Neural crest cell (in vitro differentiated cells): Measurements from ENCODE around the gene RRM2. TPM values are rescaled to one million over a fixed set of nuclear protein-coding genes. Genes with fewer than 3 reads are reported as not detected.

Source experiments
- DNase-seq: peaks from one replicate; pipeline ENCODE4 v3.0.0; 2021; ENCODE audit warnings: low read depth, mixed read lengths, low spot score
- H3K27ac Mint-ChIP-seq: one replicate; pipeline ENCODE4 v1.8.0; 2021; ENCODE audit warnings: mild to moderate bottlenecking, mixed read lengths; ENCODE audit not compliant: unreplicated experiment
- H3K27me3 Mint-ChIP-seq: 2 replicates; pipeline ENCODE4 v1.8.0; 2021; ENCODE audit warnings: low read depth, mild to moderate bottlenecking, mixed read lengths
- H3K36me3 Mint-ChIP-seq: 2 replicates; pipeline ENCODE4 v1.8.0; 2021; ENCODE audit warnings: low read depth, mild to moderate bottlenecking, mixed read lengths
- H3K4me1 Mint-ChIP-seq: 2 replicates; pipeline ENCODE4 v1.8.0; 2021; ENCODE audit warnings: mixed read lengths
- H3K4me3 Mint-ChIP-seq: one replicate; pipeline ENCODE4 v1.8.0; 2021; ENCODE audit warnings: mild to moderate bottlenecking, mixed read lengths
- H3K9me3 Mint-ChIP-seq: 2 replicates; pipeline ENCODE4 v1.8.0; 2021; ENCODE audit warnings: mixed read lengths
- total RNA-seq: library from RNA; stranded (reverse); gene quantifications from 2 replicates; pipeline ENCODE4 v1.2.1, GENCODE V29; 2021
- TF ChIP-seq, protein P1 (sequence below): fragments of 200-600 bp; sonication (generic); conservative IDR thresholded peaks from 2 replicates; pipeline ENCODE4 v1.5.0; 2021; ENCODE audit warnings: antibody characterized with exemption, mild to moderate bottlenecking

RRM2 gene
- total RNA-seq, 1 donor from 2014 or later = 210 TPM

DNA sequence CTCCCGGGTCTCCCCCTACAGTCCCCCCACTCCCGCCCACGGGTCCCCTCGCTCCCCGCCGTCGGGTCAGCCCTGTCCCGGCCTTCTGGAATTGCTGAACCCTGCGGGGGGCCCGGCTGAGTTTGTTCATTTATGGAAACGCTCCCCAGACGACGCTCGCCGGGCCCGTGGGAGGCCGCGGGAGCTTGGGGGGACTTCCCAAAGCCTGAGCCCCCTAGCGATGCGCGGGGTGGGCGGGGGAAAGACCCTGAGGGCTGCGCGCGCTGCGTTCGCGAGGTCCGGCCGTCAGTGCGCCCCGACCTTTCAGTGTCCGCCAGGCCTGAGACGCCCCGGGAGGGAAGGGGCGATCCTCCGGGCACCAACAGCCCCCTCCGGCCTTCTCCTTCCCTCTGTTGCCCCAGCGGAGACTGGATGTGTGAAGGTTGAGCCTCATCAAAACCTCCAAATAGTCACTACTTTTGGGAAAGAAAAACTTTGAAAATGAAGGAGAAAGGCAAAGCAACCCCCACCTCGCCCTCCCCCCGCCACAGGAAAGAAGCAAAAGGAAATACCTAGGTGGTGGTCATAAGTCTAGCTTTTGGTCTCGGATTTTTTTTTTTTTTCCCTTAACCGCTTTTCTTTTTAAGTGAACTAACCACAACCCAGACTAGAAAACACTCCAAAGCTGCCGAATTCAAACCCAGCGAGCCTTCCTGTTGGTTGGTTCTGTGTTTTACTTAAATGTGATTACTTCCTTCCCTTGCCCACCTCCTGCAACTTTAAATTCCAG, 41.8 kb upstream of the RRM2 start:
- no peaks in the 10 kb centered on the region for H3K9me3 Mint-ChIP-seq
- H3K4me3 Mint-ChIP-seq = peak overlapping the region; percentile 25
- H3K27me3 Mint-ChIP-seq = peaks cover 90% of the 10 kb centered on the region
- H3K27ac Mint-ChIP-seq = no peak overlapping the region
- H3K36me3 Mint-ChIP-seq = no peaks in the 10 kb centered on the region
- DNase-seq = no peak
- peaks cover 4% of the 10 kb centered on the region for H3K4me1 Mint-ChIP-seq
- TF ChIP-seq, protein P1, sequence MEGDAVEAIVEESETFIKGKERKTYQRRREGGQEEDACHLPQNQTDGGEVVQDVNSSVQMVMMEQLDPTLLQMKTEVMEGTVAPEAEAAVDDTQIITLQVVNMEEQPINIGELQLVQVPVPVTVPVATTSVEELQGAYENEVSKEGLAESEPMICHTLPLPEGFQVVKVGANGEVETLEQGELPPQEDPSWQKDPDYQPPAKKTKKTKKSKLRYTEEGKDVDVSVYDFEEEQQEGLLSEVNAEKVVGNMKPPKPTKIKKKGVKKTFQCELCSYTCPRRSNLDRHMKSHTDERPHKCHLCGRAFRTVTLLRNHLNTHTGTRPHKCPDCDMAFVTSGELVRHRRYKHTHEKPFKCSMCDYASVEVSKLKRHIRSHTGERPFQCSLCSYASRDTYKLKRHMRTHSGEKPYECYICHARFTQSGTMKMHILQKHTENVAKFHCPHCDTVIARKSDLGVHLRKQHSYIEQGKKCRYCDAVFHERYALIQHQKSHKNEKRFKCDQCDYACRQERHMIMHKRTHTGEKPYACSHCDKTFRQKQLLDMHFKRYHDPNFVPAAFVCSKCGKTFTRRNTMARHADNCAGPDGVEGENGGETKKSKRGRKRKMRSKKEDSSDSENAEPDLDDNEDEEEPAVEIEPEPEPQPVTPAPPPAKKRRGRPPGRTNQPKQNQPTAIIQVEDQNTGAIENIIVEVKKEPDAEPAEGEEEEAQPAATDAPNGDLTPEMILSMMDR = no peak

DNA sequence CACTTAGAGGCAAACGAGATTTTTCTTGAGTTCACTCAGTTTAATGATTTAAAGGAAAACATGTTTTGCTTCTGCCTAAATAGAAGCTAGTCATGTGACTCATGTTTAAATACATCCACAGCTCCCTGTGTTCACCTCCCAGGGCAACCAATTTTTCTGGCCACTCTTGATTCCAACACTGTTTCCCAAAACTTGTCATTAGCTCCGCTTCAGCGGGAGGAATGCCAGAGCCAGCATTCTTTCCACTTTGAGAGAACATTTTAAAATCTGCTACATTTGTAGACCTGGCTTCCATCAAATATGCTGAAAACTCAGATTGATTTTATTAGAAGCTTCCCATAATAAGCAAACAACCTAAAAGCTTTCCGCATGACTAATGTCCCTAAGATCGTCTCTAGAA, 39.5 kb upstream of the RRM2 start:
- DNase-seq = no peak
- Mint-ChIP-seq H3K9me3 (no peaks in the 10 kb centered on the region), H3K36me3 (no peaks in the 10 kb centered on the region), H3K4me3 (no peak overlapping the region), H3K27me3 (peaks cover 87% of the 10 kb centered on the region), H3K4me1 (peaks cover 4% of the 10 kb centered on the region), H3K27ac (no peak overlapping the region)
- TF ChIP-seq, protein P1 = no peak

DNA sequence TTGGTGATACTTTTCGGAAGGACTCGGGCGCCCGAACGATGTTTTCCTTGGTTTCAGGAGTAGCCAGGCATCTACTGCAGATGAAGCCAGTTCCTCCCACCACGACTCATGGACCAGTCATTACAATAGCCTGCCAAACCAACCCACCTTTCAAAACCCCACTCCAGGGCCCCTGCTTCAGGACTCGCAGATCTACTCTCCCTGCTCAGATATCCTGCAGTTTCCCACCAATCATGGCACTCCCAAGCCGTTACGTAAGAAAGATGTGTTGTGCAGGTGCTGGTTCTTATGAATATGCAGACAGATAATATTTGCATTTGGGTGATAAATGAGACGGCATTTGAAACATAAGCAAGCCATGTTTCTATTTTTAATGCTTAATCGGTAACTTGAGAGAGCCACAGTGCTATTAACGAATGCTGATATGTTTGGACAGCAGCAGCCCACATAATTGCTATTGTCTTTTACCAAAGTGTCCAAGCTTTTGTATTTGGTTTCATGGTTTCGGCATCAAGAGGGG, 38.8 kb upstream of the RRM2 start:
- Mint-ChIP-seq H3K9me3 (no peaks in the 10 kb centered on the region), H3K27ac (no peak overlapping the region), H3K4me3 (no peak overlapping the region), H3K27me3 (peaks cover 82% of the 10 kb centered on the region), H3K36me3 (no peaks in the 10 kb centered on the region), H3K4me1 (peaks cover 4% of the 10 kb centered on the region)
- TF ChIP-seq, protein P1 = no peak
- DNase-seq = no peak

DNA sequence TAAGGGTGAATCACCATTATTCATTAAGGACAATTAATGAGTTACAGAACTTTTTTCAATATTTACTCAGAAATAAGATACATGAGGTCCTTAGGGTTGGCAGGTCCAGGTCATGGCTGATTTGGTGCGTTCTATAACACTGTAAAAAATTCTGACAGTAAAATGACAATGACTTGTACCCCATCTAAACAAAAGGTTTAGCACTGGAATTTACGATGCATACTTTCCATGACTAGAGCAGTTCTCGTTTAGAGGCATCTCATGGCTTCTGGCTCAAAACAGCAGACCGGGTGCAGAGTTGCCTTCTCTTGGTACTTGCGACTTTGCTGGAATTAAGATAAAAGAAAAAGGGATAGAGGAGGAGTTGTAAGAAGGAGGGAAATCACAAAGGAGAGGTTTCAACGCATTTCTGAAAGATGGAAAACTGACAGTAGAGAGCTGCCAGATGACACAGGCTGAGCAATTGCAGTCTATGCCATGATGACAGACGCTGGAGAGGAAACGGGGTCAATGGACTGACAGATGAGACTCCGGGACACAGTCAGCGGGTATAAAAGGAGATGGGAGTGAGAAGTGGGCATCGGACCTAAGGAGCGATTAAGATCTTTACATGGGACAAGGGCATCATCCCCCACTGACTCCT, 38.2 kb upstream of the RRM2 start:
- Mint-ChIP-seq H3K4me1 (peaks cover under 1% of the 10 kb centered on the region), H3K36me3 (no peaks in the 10 kb centered on the region), H3K27me3 (peaks cover 79% of the 10 kb centered on the region), H3K4me3 (no peak overlapping the region), H3K27ac (no peak overlapping the region), H3K9me3 (no peaks in the 10 kb centered on the region)
- no peak for DNase-seq
- TF ChIP-seq, protein P1 = no peak

DNA sequence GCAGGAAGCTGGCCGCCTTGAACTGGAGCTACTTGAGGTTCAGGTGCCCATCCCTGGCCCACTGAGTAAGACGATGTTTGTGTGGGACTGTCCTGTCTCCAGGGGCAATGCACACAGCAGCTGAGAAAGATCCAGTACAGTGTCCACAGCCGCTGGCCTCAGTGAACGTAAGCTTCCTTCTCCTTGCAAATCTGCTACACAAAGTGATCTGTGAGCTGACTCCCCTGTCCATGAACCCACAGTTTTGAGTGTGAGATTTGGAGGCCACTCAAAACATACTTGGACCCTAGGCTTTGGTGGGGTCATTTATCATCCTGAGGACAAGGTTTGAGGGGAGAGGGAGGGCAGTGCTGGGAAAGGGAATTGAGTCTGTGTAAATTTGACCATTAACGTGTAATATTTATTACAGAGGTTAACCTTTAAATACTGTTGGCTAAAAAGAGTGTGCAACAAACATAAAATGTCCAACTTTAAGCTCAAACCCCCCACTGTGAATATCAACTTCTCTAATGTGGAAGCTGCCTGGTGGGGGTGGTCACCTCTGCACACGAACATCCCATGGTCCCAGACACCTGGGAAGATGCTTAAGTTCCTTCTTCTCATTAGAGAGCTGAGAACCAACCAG, 37.4 kb upstream of the RRM2 start:
- Mint-ChIP-seq H3K9me3 (no peaks in the 10 kb centered on the region), H3K4me3 (no peak overlapping the region), H3K27me3 (peaks cover 81% of the 10 kb centered on the region), H3K4me1 (no peaks in the 10 kb centered on the region), H3K27ac (no peak overlapping the region), H3K36me3 (no peaks in the 10 kb centered on the region)
- no peak for DNase-seq
- TF ChIP-seq, protein P1 = no peak
